ENCODE results near the gene CSF3R.
"Not testable (repeated sequence)": the region's sequence is repeated elsewhere in the genome, so short reads cannot be mapped to it uniquely, and the experiment has no call there.

CSF3R gene

DNA sequence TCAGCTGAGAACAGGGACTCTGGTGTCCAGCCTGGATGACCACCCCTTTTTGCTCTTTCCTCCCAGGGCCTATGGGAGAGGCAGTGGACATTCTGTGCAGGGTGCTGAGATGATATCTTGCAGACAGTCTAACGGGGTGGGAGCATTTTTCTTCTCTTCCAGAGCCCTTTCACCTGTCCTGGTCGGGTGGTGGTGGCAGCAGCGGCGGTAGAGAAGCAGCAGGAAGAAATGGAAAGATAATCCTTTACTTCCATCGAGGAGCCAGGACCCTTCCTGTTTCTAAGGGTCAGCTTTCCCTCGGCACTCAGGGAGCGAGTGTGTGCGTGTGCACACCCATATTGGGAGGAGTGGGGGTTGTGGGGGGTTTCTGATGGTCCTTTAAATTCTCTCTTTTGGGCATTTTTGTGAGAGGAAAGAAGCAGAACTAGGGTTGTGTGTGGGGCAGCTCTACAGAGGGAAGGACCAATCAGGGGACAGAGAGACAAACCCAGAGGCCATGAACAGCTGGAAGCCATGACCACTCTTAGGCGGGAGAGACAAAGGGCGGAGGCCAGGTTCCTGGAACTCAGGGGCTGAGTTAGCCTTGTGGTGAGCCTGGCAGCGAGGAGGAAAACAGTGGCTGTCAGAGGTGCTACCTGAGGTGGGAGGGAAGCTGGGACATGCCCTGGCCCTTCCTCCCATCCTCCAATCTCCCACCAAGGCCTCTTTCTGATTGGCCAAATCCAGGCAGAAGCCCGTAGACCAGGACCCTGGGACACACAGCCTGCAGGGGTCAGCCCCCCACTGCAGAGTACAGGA is 31.2 kb upstream of the CSF3R start:
- no peak for DNase-seq (ENCODE audit: low read depth in 2 of 2)

DNA sequence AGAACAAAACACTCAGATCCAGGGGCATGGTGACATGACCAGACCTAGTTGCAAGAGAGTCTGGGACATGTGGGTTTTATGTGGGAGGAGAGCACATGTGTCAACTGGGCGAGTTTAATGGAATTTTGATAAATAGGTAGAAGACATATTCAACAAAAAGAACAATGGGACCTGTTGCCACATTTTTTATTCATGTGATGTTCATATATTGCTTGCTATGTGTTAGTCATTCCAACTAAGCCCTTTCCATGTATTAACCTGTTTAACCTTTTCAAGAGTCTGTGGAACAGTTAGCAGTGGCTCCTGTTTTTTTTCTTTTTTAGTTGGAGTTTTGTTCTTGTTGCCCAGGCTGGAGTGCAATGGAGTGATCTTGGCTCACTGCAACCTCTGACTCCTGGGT is 30.1 kb upstream of the CSF3R start:
- DNase-seq (ENCODE audit: low read depth in 2 of 2) = no peak

DNA sequence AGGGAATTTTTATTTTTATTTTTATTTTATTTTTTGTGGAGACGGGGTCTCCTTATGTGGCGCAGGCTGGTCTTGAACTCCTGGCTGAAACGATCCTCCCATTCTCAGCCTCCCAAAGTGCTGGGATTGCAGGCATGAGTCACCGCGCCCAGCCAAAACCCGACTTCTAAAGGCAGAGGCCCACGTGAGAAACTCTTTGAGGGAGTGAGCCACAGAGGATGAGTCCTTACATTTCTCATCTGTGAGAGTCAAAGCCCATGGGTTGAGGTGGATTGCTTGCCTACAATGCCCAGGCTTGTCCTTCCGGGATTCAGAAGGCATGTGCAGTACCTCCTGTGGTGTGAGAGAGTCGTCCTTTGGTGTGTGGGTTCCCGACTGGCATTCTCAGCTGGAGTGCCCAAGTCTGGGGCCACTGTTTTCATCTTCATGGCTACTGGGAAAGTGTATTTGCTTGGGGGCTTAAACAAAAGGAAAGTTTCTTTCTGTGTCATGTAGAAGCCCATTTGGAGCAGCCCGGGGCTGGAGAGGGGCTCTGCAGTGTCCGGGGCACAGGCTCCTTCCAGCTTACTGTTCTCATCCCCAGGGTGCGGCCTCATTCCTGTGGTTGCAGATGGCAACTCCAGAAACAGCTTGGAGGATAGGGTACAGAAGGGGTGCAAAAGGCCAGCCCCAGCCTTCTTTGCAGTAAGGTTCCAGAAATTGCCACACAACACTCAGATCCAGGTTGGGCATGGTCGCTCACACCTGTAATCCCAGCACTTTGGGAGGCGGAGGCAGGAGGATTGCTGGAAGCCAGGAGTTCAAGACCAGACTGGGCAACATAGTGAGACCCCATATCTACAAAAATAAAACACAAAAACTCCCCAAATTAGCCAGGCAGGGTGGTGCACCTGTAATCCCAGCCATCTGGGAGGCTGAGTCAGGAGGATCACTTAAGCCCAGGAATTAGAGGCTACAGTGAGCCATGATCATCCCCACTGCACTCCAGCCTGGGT is 29.4 kb upstream of the CSF3R start:
- DNase-seq (ENCODE audit: low read depth in 2 of 2) = no peak

DNA sequence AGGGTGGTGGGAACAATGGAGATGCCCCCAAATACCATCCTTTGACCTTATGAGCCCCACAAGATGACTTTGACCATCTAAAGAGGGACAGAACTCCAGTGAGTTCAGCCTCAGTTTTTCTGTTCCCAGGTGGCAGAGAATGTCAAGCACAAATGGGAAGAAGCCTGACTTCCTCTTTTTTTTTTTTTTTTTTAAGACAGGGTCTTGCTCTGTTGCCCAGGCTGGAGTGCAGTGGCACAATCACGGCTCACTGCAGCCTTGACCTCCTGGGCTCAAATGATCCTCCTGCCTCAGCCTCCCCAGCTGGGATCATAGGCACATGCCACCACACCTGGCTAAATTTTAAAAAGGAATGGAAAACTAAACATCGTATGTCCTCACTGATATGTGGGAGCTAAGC is 28.5 kb upstream of the CSF3R start:
- not testable (repeated sequence) for DNase-seq (ENCODE audit: low read depth in 2 of 2)

DNA sequence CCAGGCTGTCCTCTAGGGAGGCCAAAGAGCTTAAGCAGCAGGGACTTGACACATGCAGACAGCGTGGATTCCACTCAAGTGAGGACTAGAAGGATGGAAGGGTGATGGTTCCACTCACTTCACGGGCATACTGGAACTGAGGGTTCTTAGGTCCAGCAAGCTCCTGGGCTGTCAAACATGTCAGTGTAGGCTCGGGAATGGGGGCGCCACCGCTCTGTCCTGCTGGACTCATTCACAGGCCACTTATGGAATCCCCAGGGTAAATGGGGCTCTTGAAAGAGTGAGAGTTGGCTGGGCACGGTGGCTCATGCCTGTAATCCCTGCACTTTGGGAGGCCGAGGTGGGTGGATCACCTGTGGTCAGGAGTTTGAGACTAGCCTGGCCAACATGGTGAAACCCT is 27.7 kb upstream of the CSF3R start:
- DNase-seq (ENCODE audit: low read depth in 2 of 2) = no peak

DNA sequence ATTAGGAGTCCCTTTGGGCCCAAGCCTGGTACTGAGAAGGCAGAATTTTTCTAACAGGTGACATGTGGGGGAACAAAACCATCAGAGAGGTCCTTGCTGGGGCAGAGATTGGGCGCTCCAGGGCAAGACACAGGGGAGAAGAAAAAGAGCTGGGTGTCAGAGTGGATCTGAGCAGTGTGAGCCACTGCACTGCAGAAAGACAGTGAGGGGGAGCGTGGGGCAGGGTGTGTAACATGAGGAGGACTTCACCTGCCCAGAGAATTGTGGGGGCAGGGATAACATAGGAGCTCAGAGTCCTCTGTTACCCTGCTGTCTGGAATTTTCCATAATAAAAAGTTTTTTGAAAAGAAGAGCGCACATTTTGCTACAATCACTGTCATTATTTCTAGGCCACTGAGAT is 25.5 kb upstream of the CSF3R start:
- no peak for DNase-seq (ENCODE audit: low read depth in 2 of 2)

DNA sequence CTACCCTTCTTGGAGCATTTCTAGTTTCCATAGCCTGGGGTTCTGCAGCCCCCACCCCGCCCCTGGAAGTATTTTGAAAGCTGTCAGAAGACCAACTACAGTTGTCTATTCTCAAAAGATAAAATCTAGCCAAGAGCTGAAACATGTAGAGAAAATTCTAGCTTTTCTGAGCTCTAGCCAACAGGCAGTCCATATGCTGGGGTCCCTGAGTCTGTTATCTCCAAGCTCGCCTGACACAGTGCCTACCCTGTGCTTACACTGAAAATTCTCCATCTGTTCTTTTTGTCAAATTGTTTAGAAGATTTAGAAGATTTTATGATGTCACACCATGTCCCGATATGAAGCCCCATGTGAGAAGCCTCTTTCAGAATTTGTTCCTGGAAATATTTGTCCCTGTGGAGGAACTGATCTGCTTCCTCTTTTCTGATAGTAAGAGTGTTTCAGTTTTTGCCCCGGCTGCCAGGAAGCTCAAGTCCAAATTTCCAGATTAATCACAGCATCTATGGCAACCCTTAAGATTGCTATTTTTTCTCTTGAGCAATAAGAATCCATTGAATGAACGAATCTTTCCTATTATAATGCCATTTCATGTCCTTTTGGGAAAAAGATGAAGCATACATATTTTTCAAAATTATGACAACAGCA is 23.7 kb upstream of the CSF3R start:
- no peak for DNase-seq (ENCODE audit: low read depth in 2 of 2)

DNA sequence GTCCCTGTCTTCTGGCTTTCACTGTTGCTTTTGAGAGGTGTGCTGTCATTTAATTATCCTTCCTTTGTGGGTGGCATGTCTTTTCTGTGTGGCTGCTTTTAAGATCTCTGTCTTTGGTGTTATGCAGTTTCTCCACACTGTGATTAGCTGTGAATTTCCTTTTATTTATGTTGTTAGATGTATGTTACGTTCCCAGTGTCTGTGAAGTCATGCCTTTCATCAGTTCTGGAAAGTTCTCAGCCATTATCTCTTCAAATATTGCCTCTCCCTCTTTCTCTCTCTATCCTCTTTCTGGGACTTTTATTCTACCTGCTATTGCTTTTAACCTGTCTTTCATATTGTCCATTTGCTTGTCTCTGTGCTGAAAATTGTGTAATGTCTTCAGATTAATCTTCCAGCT is 21.0 kb upstream of the CSF3R start:
- DNase-seq (ENCODE audit: low read depth in 2 of 2) = no peak

DNA sequence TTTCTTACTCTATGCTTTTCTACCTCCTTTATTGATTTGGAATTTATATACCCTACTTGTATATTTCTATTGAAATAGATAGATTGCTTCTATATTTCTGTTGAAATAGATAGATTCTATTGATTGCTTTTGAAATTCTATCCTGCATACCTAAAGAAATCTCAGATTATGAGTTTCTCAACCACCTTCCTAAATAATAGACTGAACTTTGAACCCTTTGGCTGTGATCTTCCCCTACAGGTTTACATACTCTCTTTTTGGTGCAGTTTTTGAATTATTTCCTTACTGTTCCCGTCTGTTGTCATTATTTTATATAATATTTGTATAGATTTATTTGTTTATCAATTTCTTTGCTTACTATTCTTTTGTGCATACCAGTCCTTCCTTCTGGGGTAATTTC is 20.4 kb upstream of the CSF3R start:
- no peak for DNase-seq (ENCODE audit: low read depth in 2 of 2)

DNA sequence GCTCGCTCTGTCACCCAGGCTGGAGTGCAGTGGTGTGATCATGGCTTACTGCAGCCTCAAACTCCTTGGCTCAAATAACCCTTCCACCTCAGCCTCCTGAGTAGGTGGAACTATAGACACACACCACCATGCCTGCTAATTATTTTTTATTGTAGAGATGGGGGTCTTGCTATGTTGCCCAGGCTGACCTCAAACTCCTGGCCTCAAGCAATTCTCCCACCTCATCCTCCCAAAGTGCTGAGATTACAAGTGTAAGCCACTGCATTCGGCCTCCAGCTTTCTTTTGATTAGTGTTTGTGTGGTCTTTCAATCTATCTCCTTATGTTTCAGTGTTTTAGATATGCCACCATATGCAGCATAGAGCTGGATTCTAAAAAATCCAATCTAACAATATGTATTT is 19.9 kb upstream of the CSF3R start:
- DNase-seq (ENCODE audit: low read depth in 2 of 2) = no peak

DNA sequence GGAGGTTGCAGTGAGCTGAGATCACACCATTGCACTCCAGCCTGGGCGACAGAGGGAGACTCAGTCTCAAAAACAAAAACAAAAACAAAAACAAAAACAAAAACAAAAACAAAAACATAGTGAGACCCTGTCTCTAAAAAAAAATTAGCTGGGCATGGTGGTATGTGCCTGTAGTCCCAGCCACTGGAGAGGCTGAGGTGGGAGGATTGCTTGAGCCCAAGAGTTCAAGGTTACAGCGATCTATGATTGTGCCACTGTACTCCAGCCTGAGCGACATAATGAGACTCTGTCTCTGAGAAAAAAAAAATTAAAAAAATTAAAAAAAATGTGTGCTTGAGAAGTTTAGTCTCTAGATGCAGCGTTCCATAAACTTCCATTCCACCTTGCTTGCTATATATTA is 19.2 kb upstream of the CSF3R start:
- DNase-seq (ENCODE audit: low read depth in 2 of 2) = not testable (repeated sequence)

DNA sequence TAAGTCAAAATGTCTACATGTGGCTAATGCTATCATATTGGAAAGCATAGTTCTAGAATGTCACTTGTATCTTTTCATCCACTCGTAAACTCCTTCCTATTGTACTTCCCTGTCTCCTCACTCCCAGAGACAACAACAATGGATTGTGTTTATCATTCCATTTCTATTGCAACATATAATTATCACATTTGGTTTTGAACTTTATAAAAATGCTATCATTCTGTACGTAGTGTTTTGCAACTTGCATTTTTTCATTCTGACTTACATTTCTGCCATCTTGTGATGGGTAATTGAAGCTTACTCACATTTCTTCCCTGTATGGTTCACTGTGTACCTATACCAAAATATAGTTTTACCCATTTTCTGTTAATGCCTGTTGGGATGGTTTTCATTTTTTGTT is 14.5 kb upstream of the CSF3R start:
- DNase-seq (ENCODE audit: low read depth in 2 of 2) = no peak

DNA sequence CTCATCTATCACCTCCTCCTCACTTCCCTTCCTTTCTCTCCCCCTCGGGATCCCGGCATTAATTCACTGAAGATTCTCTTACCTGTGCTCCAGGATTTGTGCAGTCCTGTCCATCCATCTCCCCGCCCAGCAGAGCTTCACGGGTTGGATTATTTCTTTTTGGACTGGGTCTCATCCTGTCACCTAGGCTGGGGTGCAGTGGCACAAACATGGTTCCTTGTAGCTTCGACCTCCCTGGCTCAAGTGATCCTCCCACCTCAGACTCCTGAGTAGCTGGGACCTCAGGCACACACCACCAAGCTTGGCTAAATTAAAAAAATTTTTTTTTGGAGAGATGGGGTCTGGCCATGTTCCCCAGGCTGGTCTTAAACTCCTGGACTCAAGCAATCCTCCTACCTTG is 12.3 kb upstream of the CSF3R start:
- no peak for DNase-seq (ENCODE audit: low read depth in 2 of 2)

DNA sequence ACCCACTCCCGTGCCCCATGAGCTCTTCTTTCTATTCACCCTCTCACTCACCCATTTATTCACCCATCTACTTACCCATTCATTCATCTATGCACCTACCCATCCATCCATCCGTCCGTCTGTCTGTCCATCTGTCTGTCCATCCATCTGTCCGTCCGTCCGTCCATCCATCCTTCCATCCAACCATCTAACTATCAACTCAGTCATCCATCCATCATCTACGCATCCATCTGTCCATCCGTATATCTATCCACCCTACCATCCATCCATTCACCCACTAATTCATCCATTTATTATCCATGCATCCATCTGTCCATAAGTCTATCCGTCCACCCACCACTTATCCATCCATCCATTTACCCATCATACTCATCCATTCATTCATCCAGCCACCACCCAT is 10.8 kb upstream of the CSF3R start:
- DNase-seq (ENCODE audit: low read depth in 2 of 2) = no peak

DNA sequence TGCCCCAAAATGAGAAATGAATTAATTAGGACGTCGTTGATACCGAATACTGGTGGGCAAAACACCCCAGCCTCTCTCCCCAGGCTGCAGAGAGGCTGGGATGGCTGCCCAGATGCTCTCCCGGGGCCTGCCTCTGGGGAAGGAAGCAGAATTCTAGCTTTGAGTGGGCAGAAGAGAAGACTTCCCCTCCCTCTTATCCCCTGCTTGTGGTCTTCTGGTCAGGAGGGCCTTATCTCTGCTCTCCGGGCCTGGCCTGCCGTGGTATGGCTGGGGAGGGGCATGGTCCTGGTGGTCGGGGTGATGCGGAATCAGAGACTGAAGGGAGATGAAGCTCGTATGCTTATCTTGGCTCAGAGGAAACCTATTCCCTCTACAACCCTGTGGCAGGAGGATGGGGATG is 9.8 kb upstream of the CSF3R start:
- DNase-seq (ENCODE audit: low read depth in 2 of 2) = no peak

DNA sequence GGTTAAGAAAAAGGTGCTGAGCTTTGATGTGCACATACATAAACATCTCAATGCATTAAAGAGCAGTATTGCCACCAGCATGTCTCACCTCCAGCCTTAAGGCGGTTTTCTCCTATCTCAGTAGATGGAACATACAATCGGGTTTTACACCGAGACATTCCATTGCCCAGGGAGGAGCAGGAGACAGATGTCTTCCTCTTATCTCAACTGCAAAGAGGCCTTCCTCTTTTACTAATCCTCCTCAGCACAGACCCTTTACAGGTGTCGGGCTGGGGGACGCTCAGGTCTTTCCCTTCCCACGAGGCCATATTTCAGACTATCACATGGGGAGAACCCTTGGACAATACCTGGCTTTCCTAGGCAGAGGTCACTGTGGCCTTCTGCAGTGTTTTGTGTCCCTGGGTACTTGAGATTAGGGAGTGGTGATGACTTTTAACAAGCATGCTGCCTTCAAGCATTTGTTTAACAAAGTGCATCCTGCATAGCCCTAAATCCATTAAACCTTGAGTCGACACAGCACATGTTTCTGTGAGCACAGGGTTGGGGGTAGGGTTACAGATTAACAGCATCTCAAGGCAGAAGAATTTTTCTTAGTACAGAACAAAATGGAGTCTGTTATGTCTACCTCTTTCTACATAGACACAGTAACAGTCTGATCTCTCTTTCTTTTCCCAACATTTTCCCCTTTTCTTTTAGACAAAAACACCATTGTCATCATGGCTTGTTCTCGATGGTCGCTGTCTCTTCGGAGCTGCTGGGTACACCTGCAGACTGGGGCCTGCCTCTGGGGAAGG is 6.7 kb upstream of the CSF3R start:
- DNase-seq (ENCODE audit: low read depth in 2 of 2) = not testable (repeated sequence)

DNA sequence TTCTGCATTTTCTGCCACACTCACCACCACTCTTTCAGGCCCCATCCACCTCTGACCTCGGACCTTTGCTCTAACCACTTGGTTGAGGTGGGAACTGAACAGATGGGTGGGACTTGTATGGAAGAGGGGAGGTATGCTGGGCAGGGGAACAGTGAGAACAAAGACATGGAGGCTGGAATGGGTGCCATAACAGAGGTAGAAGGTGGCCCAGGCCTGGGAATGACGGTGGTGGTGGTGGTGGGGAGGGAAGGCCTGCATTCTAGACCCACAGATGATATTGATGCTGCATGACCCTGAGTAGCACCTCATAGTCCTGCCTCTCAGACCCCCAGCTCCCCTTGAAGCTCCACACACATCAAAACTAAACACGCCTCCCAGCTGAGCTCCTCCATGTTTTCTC is 5.2 kb upstream of the CSF3R start:
- no peak for DNase-seq (ENCODE audit: low read depth in 2 of 2)

DNA sequence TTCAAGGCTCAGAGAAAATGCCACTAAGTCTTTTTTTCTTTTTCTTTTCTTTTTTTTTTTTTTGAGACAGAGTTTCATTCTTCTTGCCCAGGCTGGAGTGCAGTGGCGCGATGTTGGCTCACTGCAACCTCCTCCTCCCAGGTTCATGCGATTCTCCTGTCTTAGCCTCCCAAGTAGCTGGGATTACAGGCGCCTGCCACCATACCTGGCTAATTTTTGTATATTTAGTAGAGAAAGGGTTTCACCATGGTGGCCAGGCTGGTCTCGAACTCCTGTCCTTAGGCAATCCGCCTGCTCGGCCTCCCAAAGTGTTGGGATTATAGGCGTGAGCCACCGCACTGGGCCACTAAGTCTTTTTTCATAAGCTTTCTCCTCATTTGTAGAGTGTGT is 4.6 kb upstream of the CSF3R start:
- not testable (repeated sequence) for DNase-seq (ENCODE audit: low read depth in 2 of 2)

DNA sequence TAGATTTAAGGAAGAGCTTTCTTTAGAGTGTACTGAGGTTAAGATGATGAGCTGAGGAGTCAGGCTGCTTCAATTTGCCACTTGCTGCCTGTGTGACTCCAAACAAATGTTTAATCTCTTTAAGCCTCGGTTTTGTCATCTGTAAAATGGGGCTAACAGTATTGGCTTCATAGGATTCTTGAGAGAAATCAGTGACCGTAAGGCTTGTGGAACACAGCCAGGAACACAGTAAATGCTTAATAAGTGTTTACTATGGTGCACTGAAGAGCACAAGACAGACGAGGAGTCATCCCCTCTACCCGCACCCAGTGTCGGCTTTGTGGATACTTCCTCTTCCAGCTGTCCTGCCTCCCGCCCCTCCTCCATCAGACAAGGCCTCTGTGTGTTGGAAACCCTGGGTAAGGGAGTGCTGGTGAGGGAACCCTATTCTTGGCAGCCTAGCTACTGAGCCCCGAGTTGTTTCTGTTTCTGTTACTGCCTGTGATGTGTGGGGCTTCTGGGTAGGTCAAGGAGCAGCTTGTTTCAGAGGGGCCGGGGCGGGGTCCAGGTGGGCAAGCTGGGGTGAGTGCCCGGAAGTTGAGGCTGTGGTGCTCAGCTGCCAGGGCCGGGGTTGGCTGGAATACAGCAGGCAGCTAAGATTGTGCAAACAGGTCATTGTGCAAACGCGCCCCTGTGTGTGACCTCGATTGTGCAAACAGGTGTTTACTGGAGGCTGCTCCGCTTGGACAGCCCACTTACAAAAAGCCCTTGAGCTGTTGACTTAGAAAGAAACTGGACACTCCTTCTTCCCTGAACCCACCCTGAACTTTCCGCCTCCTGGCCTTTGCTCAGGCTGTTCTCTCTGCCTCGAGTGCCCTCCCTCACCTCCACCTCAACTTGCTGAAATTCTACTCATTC is 4.0 kb upstream of the CSF3R start:
- DNase-seq (ENCODE audit: low read depth in 2 of 2) = no peak

DNA sequence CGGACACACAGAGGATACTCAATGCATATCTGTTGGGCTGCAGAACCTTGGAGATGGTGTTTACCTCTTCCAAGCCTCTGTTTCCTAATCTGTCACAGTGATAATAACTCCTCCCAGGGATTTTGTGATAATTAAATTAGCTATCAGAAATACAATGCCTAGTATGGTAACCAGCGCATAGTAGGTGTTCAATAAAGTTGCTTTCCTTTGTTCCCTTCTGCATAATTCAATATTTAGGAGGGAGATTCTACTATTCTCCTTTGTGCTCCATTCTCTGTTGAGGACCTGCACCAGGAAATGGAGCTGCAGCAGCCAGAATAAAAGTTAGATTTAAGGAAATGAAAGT is 3.4 kb upstream of the CSF3R start:
- no peak for DNase-seq (ENCODE audit: low read depth in 2 of 2)

DNA sequence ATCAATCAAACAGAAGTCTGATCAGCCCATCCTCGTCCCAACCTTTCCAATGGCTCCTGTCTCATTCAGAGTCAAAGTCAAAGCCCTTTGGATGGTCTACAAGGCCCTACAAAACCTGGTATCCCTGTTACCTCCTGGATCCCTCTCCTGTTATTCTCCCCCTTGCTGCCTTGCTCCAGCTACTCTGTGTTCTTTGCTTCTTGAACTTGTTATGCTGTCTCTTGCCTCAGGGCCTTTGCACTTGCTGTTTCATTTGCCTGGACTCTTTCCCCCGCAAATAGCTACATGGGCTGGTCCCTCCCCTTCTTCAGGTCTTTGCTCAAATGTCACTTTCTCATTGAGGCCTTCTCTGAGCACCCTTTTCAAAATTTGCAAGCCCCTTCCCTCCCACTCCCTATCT is 1.4 kb upstream of the CSF3R start:
- no peak for DNase-seq (ENCODE audit: low read depth in 2 of 2)
